Suprapubic skin (tissue), 4 donors: ENCODE results near the gene NEAT1.

ENCODE experiments used
- EP300 ChIP-seq: sonication (generic); formaldehyde crosslinking; IDR thresholded peaks from one replicate; pipeline ENCODE4 v1.6.1; 2017; ENCODE audit warnings: antibody characterized with exemption
- POLR2A ChIP-seq, 2 donors: fragments of 450-650 bp; IDR thresholded peaks; one replicate each; pipeline ENCODE4 v1.6.1; 2017; ENCODE audit warnings: antibody characterized with exemption in 2 of 2, mild to moderate bottlenecking in 2 of 2, moderate library complexity in 2 of 2
- POLR2AphosphoS5 ChIP-seq, 3 donors: sonication (generic); formaldehyde crosslinking; IDR thresholded peaks; one replicate each; pipeline ENCODE4 v1.6.1; 2017; ENCODE audit warnings: antibody characterized with exemption in 3 of 3
- TF ChIP-seq, protein P1 (sequence below), 2 donors: fragments of 200-600 bp in 1 of 2; fragments of 450-650 bp in 1 of 2; sonication (generic) in 1 of 2; IDR thresholded peaks; one replicate each; pipeline ENCODE4 v1.5.1; 2016 to 2019; ENCODE audit warnings: antibody characterized with exemption in 2 of 2, mild to moderate bottlenecking in 1 of 2, moderate library complexity in 1 of 2

GRCh38 chr11:65378208-65378927, 44.2 kb upstream of the NEAT1 start:
- TF ChIP-seq, protein P1, sequence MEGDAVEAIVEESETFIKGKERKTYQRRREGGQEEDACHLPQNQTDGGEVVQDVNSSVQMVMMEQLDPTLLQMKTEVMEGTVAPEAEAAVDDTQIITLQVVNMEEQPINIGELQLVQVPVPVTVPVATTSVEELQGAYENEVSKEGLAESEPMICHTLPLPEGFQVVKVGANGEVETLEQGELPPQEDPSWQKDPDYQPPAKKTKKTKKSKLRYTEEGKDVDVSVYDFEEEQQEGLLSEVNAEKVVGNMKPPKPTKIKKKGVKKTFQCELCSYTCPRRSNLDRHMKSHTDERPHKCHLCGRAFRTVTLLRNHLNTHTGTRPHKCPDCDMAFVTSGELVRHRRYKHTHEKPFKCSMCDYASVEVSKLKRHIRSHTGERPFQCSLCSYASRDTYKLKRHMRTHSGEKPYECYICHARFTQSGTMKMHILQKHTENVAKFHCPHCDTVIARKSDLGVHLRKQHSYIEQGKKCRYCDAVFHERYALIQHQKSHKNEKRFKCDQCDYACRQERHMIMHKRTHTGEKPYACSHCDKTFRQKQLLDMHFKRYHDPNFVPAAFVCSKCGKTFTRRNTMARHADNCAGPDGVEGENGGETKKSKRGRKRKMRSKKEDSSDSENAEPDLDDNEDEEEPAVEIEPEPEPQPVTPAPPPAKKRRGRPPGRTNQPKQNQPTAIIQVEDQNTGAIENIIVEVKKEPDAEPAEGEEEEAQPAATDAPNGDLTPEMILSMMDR (IDR thresholded peaks at IDR 0.05) = no peak
- TF ChIP-seq POLR2AphosphoS5 (IDR thresholded peaks at IDR 0.05) (no peak), POLR2A (IDR thresholded peaks at IDR 0.05) (no peak), EP300 (no peak)
